Mesenchymal stem cell (in vitro differentiated cells and primary cell): Measurements from ENCODE around the gene CR1L.
A peak's percentile ranks its signal among the peaks of the same experiment; 100 is the strongest.

ENCODE experiments used
- DNase-seq: peaks from one replicate; pipeline ENCODE4 v3.0.0-alpha.2; 2013
- H2AFZ ChIP-seq: one replicate; pipeline ENCODE4 v1.6.1; 2013; ENCODE audit warnings: low read depth, mild to moderate bottlenecking, control low read depth, inconsistent platforms, low read length, moderate library complexity
- H2AK5ac ChIP-seq: 2 replicates; pipeline ENCODE4 v1.6.1; 2013; ENCODE audit warnings: low read length, moderate library complexity, mild to moderate bottlenecking, inconsistent platforms; ENCODE audit not compliant: severe bottlenecking
- H2BK120ac ChIP-seq: one replicate; pipeline ENCODE4 v1.6.1; 2013; ENCODE audit warnings: low read depth, mild to moderate bottlenecking, inconsistent platforms, low read length, moderate library complexity
- H2BK12ac ChIP-seq, 2 experiments: one replicate each; pipeline ENCODE4 v1.6.1; 2013; ENCODE audit warnings: inconsistent platforms in 2 of 2, low read length in 2 of 2, mild to moderate bottlenecking in 2 of 2, moderate library complexity in 2 of 2, control low read depth in 1 of 2
- H2BK15ac ChIP-seq: one replicate; pipeline ENCODE4 v1.6.1; 2013; ENCODE audit warnings: mild to moderate bottlenecking, low read depth, inconsistent platforms; ENCODE audit not compliant: poor library complexity, severe bottlenecking
- H2BK5ac ChIP-seq: 2 replicates; pipeline ENCODE4 v1.6.1; 2013; ENCODE audit warnings: low read depth, mild to moderate bottlenecking, low read length, control low read depth, inconsistent platforms; ENCODE audit not compliant: poor library complexity, severe bottlenecking
- H3K14ac ChIP-seq, 2 experiments: one replicate each; pipeline ENCODE4 v1.6.1; 2013; ENCODE audit warnings: inconsistent platforms in 2 of 2, low read length in 2 of 2, control low read depth in 1 of 2, mild to moderate bottlenecking in 1 of 2, moderate library complexity in 1 of 2
- H3K18ac ChIP-seq, 2 experiments: one replicate each; pipeline ENCODE4 v1.6.1; 2013; ENCODE audit warnings: inconsistent platforms in 2 of 2, low read length in 2 of 2, control low read depth in 1 of 2, low read depth in 1 of 2, mild to moderate bottlenecking in 1 of 2
- H3K23ac ChIP-seq, 2 experiments: one replicate each; pipeline ENCODE4 v1.6.1; 2013; ENCODE audit warnings: inconsistent platforms in 2 of 2, low read length in 2 of 2, mild to moderate bottlenecking in 2 of 2, moderate library complexity in 2 of 2, control low read depth in 1 of 2
- H3K27ac ChIP-seq: 2 replicates; pipeline ENCODE4 v1.5.1; 2013; ENCODE audit warnings: mild to moderate bottlenecking, moderate library complexity, low read length, control low read depth, inconsistent platforms; ENCODE audit not compliant: poor library complexity, severe bottlenecking
- H3K27me3 ChIP-seq, 2 experiments: 2 replicates each; pipeline versions ENCODE4 v1.6.1 to v1.7.0; 2013; ENCODE audit warnings: low read length in 2 of 2, mild to moderate bottlenecking in 2 of 2, moderate library complexity in 2 of 2, control low read depth in 1 of 2, inconsistent platforms in 1 of 2; ENCODE audit not compliant: control insufficient read depth in 1 of 2, insufficient read depth in 1 of 2
- H3K36me3 ChIP-seq, 2 experiments: 2 replicates each; pipeline versions ENCODE4 v1.6.1 to v1.7.0; 2013; ENCODE audit warnings: low read length in 2 of 2, control low read depth in 1 of 2, inconsistent platforms in 1 of 2, low read depth in 1 of 2, mild to moderate bottlenecking in 1 of 2; ENCODE audit not compliant: insufficient read depth in 2 of 2, control insufficient read depth in 1 of 2
- H3K4ac ChIP-seq, 2 experiments: one replicate each; pipeline ENCODE4 v1.6.1; 2013; ENCODE audit warnings: inconsistent platforms in 2 of 2, low read length in 2 of 2, mild to moderate bottlenecking in 2 of 2, moderate library complexity in 2 of 2, control low read depth in 1 of 2, low read depth in 1 of 2
- H3K4me1 ChIP-seq: 2 replicates; pipeline ENCODE4 v1.6.1; 2013; ENCODE audit warnings: low read depth, low read length, control low read depth; ENCODE audit not compliant: control insufficient read depth, insufficient read depth
- H3K4me2 ChIP-seq: 2 replicates; pipeline ENCODE4 v1.6.1; 2013; ENCODE audit warnings: low read length, mild to moderate bottlenecking, inconsistent platforms; ENCODE audit not compliant: poor library complexity, severe bottlenecking
- H3K4me3 ChIP-seq, 2 experiments: 2 replicates each; pipeline versions ENCODE4 v1.5.1 to v1.7.0; 2013; ENCODE audit warnings: low read length in 2 of 2, mild to moderate bottlenecking in 2 of 2, control low read depth in 1 of 2, low read depth in 1 of 2; ENCODE audit not compliant: insufficient read depth in 1 of 2
- H3K79me1 ChIP-seq: replicated peaks from 2 replicates; pipeline ENCODE4 v1.6.1; 2013; ENCODE audit warnings: mild to moderate bottlenecking, control low read depth, low read length, inconsistent platforms; ENCODE audit not compliant: poor library complexity, severe bottlenecking
- H3K9ac ChIP-seq: 2 replicates; pipeline ENCODE4 v1.7.0; 2013; ENCODE audit warnings: mild to moderate bottlenecking, low read length, moderate library complexity
- H3K9me3 ChIP-seq: 2 replicates; pipeline ENCODE4 v1.7.0; 2013; ENCODE audit warnings: mild to moderate bottlenecking, low read length; ENCODE audit not compliant: control insufficient read depth
- H4K8ac ChIP-seq: one replicate; pipeline ENCODE4 v1.6.1; 2013; ENCODE audit warnings: inconsistent platforms, mild to moderate bottlenecking, low read length, moderate library complexity
- H4K91ac ChIP-seq: one replicate; pipeline ENCODE4 v1.6.1; 2013; ENCODE audit warnings: mild to moderate bottlenecking, low read length, inconsistent platforms
- WGBS: methylation state at CpG from one replicate; pipeline ENCODE4 v1.1.7; 2013; ENCODE audit warnings: mixed read lengths; 5-methylcytosine and 5-hydroxymethylcytosine counted together

The CR1L gene

DNA sequence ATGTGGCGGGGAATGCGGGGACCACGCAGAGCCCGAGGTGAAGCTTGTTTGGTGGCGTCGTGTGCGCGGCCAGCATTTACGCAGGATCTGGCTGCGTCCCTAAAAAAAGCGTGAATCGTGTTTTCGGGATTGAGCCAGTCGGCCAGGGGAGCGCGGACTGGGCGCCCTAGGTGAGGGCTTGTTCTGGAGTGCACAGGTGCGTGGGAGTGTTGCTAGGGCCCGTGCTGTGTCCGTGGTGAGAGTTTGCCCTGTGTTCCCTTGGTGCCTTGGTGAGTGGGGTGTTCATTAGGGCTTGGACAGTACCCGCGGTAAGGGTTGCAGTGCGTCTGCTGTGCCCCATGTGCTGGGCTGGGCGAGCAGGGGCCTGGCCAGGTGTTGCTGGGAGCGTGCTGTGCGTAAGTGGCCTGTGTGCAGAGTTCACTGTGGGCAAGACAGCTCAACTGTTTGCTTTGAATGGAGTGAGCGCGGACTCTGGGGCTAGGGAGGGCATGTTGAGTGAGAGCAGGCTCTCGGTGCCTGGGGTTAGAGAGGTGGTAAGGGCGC, 107.6 kb downstream of the CR1L start:
- Histone ChIP-seq H3K23ac (peak overlapping the region; percentile 92 to 100), H3K9ac (peak overlapping the region; percentile 94), H3K4me2 (peak overlapping the region; percentile 94), H3K27ac (peak overlapping the region; percentile 82), H2AK5ac (no peak overlapping the region), H3K9me3 (no peaks in the 10 kb centered on the region), H2BK5ac (no peak overlapping the region), H4K91ac (peak overlapping the region; percentile 64), H2BK12ac (peak overlapping the region; percentile 18 to 95), H3K27me3 (no peaks in the 10 kb centered on the region), H2BK120ac (no peak overlapping the region), H3K79me1 (peaks cover 7% of the 10 kb centered on the region), H4K8ac (peak overlapping the region; percentile 61), H3K4me3 (peak overlapping the region; percentile 93 to 99), H3K14ac (peak overlapping the region in 1 of 2 experiments; percentile 100), H3K36me3 (peaks cover 0 to 9% of the 10 kb centered on the region in 2 experiments), H3K4me1 (peaks cover 15% of the 10 kb centered on the region), H3K4ac (peak overlapping the region; percentile 20 to 94), H2BK15ac (peak overlapping the region; percentile 97), H2AFZ (peak overlapping the region; percentile 87), H3K18ac (peak overlapping the region; percentile 73 to 96)
- peak; percentile 40 for DNase-seq
- whole genome bisulfite sequencing: 1% methylated on average over 30 of the region's 30 CpGs

DNA sequence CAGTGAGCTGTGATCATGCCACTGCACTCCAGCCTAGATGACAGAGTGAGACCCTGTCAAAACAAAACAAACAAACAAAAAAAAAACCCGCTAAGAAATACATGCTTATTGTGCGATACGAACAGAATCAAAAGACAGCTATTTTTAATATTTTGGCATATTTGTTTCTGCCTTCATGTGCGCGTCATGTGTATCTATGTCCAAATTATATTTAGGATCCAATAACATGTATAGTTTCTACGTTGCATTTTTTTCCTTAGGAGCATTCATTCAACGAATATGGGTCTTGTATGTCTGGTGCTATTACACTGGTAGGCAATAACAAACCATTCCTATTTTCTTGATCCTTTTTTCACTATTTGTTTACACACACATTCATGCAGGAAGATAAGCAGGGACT, 108.7 kb downstream of the CR1L start:
- Histone ChIP-seq H3K36me3 (peaks cover 0 to 20% of the 10 kb centered on the region in 2 experiments), H3K9ac (peak overlapping the region; percentile 94), H2BK12ac (no peak overlapping the region), H2AK5ac (no peak overlapping the region), H3K27ac (no peak overlapping the region), H3K23ac (no peak overlapping the region), H3K4ac (no peak overlapping the region), H2AFZ (no peak overlapping the region), H3K79me1 (peaks cover 12% of the 10 kb centered on the region), H3K4me1 (peaks cover 15% of the 10 kb centered on the region), H3K14ac (no peak overlapping the region), H4K91ac (no peak overlapping the region), H2BK15ac (no peak overlapping the region), H3K4me2 (no peak overlapping the region), H2BK5ac (no peak overlapping the region), H3K4me3 (peak overlapping the region in 1 of 2 experiments; percentile 99), H3K18ac (no peak overlapping the region), H4K8ac (no peak overlapping the region), H3K9me3 (no peaks in the 10 kb centered on the region), H2BK120ac (no peak overlapping the region), H3K27me3 (no peaks in the 10 kb centered on the region)
- no peak for DNase-seq
- 87% methylated on average over 3 of the region's 7 CpGs for WGBS

DNA sequence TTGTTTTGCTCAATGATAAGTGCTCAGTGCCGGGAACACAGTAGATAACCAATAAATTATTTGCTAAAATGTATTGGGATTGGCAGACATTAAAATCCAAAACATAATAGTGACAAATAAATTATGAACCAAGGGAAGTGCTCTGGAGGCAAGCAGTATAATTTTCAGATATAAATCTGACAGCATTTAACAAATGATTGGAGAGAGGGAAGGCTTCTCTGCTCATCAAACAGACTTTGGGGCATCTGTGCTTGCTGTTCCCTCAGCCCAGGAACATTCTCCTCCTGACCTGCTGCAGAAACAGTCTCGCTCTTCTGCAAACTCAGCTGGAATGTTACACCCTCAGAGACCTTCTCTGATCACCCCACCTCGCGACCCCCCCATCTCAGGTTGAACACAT, 109.1 kb downstream of the CR1L start:
- H3K27ac ChIP-seq: no peak overlapping the region
- H2BK12ac ChIP-seq: no peak overlapping the region
- no peak overlapping the region for H2AFZ ChIP-seq
- peak overlapping the region in 1 of 2 experiments; percentile 99 for H3K4me3 ChIP-seq
- no peak overlapping the region for H2BK15ac ChIP-seq
- peak overlapping the region; percentile 94 for H3K9ac ChIP-seq
- H4K91ac ChIP-seq: no peak overlapping the region
- H3K18ac ChIP-seq: no peak overlapping the region
- H3K27me3 ChIP-seq: no peaks in the 10 kb centered on the region
- peaks cover 0 to 24% of the 10 kb centered on the region in 2 experiments for H3K36me3 ChIP-seq
- no peak overlapping the region for H2BK120ac ChIP-seq
- no peak overlapping the region for H2BK5ac ChIP-seq
- H3K4me2 ChIP-seq: no peak overlapping the region
- no peak overlapping the region for H2AK5ac ChIP-seq
- H3K79me1 ChIP-seq: peaks cover 13% of the 10 kb centered on the region
- H3K14ac ChIP-seq: no peak overlapping the region
- no peak overlapping the region for H3K23ac ChIP-seq
- H3K4ac ChIP-seq: no peak overlapping the region
- peaks cover 15% of the 10 kb centered on the region for H3K4me1 ChIP-seq
- no peak for DNase-seq
- no peak overlapping the region for H4K8ac ChIP-seq
- 54% methylated on average over 3 of the region's 4 CpGs for WGBS
- no peaks in the 10 kb centered on the region for H3K9me3 ChIP-seq

GRCh38 chr1:207754974-207755700, 110.2 kb downstream of the CR1L start:
- Histone ChIP-seq H2BK15ac (no peak overlapping the region), H3K4me1 (peaks cover 15% of the 10 kb centered on the region), H3K4ac (no peak overlapping the region), H4K8ac (no peak overlapping the region), H3K18ac (no peak overlapping the region), H3K9ac (peak overlapping the region; percentile 26), H2AFZ (no peak overlapping the region), H2BK120ac (no peak overlapping the region), H3K27ac (no peak overlapping the region), H4K91ac (no peak overlapping the region), H3K14ac (no peak overlapping the region), H3K4me2 (no peak overlapping the region), H3K36me3 (peaks cover 4 to 35% of the 10 kb centered on the region in 2 experiments), H3K79me1 (peaks cover 17% of the 10 kb centered on the region), H3K27me3 (no peaks in the 10 kb centered on the region), H3K4me3 (peak overlapping the region in 1 of 2 experiments; percentile 11), H2AK5ac (no peak overlapping the region), H2BK5ac (no peak overlapping the region), H2BK12ac (no peak overlapping the region), H3K9me3 (no peaks in the 10 kb centered on the region), H3K23ac (no peak overlapping the region)
- WGBS: over 99% methylated on average over 7 of the region's 7 CpGs
- DNase-seq: no peak
